Ectodermal cell (in vitro differentiated cells): ENCODE results near the gene PAQR8. TPM values are rescaled to one million over a fixed set of nuclear protein-coding genes. Genes with fewer than 3 reads are reported as not detected.

Experiments used
- H3K27ac ChIP-seq: 2 replicates; pipeline ENCODE4 v1.7.0; 2013; ENCODE audit warnings: mild to moderate bottlenecking, low read depth, low read length; ENCODE audit not compliant: insufficient read depth, poor library complexity, severe bottlenecking
- H3K27me3 ChIP-seq: 2 replicates; pipeline ENCODE4 v1.7.0; 2013; ENCODE audit warnings: mild to moderate bottlenecking, low read length; ENCODE audit not compliant: insufficient read depth, control insufficient read depth, poor library complexity, severe bottlenecking
- H3K36me3 ChIP-seq: one replicate; pipeline ENCODE4 v1.7.0; 2013; ENCODE audit warnings: low read length; ENCODE audit not compliant: control insufficient read depth, insufficient read depth
- H3K4me1 ChIP-seq: one replicate; pipeline ENCODE4 v1.7.0; 2013; ENCODE audit warnings: low read length; ENCODE audit not compliant: control insufficient read depth, insufficient read depth
- H3K4me3 ChIP-seq: 2 replicates; pipeline ENCODE4 v1.7.0; 2013; ENCODE audit warnings: low read depth, low read length, control low read depth; ENCODE audit not compliant: insufficient read depth
- H3K9me3 ChIP-seq: 2 replicates; pipeline ENCODE4 v1.7.0; 2013; ENCODE audit warnings: mild to moderate bottlenecking, low read length, moderate library complexity; ENCODE audit not compliant: control insufficient read depth
- WGBS, 2 experiments: methylation state at CpG; one replicate each; pipeline ENCODE4 v1.1.7; 2013; ENCODE audit warnings: missing lambda C conversion rate in 2 of 2; 5-methylcytosine and 5-hydroxymethylcytosine counted together
- polyA plus RNA-seq, 4 experiments: library from polyadenylated mRNA; stranded (reverse); fragments of 50-300 nt; gene quantifications; one replicate each; pipeline ENCODE4 v1.2.3, GENCODE V29; 2013

Gene PAQR8, protein sequence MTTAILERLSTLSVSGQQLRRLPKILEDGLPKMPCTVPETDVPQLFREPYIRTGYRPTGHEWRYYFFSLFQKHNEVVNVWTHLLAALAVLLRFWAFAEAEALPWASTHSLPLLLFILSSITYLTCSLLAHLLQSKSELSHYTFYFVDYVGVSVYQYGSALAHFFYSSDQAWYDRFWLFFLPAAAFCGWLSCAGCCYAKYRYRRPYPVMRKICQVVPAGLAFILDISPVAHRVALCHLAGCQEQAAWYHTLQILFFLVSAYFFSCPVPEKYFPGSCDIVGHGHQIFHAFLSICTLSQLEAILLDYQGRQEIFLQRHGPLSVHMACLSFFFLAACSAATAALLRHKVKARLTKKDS
- 18.4 TPM for polyA plus RNA-seq (2013, experiment 1 of 4)
- polyA plus RNA-seq (2013, experiment 2 of 4), result 18.6 TPM
- polyA plus RNA-seq (2013, experiment 3 of 4), result 13.9 TPM
- polyA plus RNA-seq (2013, experiment 4 of 4), result 15.2 TPM

DNA sequence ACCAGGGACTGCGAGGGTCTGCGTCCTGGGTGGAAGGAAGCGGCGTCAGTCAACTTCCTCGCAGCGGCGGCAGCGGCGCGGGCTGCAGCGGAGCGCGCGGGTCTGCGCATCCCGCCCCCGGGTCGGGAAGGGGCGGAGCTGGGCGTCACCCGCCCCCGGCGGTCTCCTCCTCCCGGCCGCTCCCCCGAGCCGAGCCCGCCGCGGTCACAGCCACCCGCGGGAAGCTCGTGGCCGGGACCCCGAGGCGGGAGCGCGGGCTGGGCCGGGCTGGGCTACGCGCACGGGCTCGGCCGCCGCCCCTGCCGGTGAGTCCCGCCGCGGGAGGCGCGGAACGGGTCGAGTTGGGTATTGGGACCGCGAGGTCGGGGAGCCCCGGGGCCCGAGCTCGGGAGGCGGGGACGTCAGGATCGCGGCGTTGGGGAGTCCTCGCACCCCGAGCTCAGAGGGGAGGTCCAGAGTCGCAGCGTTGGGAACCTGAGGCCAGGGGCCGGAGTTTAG, at the start of gene PAQR8:
PAQR8 (plus strand) TSS at position 207 of the 498 bp plus-strand sequence. CDS start 41,063 bp downstream, outside the sequence.
- Histone ChIP-seq H3K27ac (no peak within 1 kb of the TSS), H3K4me1 (peaks cover 5% of the 10 kb centered on the region), H3K27me3 (peaks cover 35% of the 10 kb centered on the region), H3K4me3 (peak within 1 kb of the TSS; percentile 85), H3K9me3 (no peaks in the 10 kb centered on the region), H3K36me3 (no peaks in the 10 kb centered on the region)
- 0 to 1% methylated on average over 69 of the region's 69 CpGs for WGBS, 2 experiments

DNA sequence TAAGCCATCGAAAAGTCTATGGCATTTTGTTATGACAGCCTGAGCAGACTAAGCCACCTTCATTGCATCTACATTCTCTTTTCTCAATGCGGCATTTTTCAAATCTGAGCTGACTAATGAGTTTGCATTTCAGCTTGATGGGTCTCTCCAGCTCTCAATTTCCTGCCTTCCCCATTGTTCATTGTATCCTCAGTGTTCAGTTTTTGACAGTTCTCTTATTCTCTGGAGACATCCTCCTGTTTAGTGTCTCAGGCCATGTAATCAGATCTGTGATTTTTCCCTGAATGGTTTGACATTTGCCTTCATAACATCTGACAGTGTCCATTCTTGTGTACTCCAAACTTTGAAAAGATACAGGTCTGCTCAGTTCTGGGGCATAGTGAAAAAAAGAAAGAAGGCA, 49.5 kb upstream of the PAQR8 start:
- H3K27ac ChIP-seq, result no peak overlapping the region
- H3K27me3 ChIP-seq, result no peaks in the 10 kb centered on the region
- 94 to 97% methylated on average over 2 of the region's 2 CpGs for WGBS, 2 experiments
- no peaks in the 10 kb centered on the region for H3K9me3 ChIP-seq
- no peaks in the 10 kb centered on the region for H3K36me3 ChIP-seq
- no peak overlapping the region for H3K4me3 ChIP-seq
- H3K4me1 ChIP-seq, result no peaks in the 10 kb centered on the region

DNA sequence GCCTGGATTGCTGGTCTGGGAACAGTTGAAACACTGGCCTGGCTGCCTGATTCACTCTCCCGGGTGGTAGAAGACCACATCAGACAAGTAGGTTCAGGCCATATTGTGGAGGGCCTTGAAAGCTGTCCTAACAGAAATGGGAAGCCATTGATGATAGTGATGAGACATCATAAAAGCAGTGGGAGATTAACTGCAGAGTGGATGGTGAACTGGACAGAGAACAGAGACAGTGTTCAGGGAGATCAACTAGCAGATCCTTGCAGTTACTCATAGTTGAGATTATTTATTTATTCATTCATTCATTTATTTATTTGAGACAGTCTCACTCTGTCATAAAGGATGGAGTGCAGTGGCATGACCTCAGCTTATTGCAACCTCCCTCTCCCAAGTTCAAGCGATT, 47.2 kb upstream of the PAQR8 start:
- H3K9me3 ChIP-seq, result no peaks in the 10 kb centered on the region
- no peaks in the 10 kb centered on the region for H3K36me3 ChIP-seq
- 91 to 93% methylated on average over 2 of the region's 2 CpGs for WGBS, 2 experiments
- H3K27me3 ChIP-seq, result no peaks in the 10 kb centered on the region
- no peaks in the 10 kb centered on the region for H3K4me1 ChIP-seq
- H3K4me3 ChIP-seq, result no peak overlapping the region
- H3K27ac ChIP-seq, result no peak overlapping the region

DNA sequence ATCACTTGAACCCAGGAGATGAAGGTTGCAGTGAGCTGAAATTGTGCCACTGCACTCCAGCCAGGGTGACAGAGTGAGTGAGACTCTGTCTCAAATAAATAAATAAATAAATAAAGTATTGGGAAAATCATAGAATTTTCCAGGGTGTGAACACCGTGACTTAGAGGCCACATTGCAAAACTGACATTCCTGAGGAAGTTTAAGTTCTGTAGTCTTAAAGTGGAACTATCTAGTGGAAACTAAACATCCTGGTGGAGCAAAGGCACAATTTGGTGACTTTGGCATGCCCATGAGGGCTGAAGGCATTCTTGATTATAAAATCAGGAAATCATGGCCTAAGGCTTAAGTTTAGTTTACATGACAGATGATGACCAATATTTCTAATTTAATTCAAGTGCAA, 44.7 kb upstream of the PAQR8 start:
- no peaks in the 10 kb centered on the region for H3K9me3 ChIP-seq
- H3K36me3 ChIP-seq, result no peaks in the 10 kb centered on the region
- no peaks in the 10 kb centered on the region for H3K4me1 ChIP-seq
- H3K4me3 ChIP-seq, result no peak overlapping the region
- no peak overlapping the region for H3K27ac ChIP-seq
- 94 to 95% methylated on average over 1 of the region's 1 CpG for WGBS, 2 experiments
- no peaks in the 10 kb centered on the region for H3K27me3 ChIP-seq

DNA sequence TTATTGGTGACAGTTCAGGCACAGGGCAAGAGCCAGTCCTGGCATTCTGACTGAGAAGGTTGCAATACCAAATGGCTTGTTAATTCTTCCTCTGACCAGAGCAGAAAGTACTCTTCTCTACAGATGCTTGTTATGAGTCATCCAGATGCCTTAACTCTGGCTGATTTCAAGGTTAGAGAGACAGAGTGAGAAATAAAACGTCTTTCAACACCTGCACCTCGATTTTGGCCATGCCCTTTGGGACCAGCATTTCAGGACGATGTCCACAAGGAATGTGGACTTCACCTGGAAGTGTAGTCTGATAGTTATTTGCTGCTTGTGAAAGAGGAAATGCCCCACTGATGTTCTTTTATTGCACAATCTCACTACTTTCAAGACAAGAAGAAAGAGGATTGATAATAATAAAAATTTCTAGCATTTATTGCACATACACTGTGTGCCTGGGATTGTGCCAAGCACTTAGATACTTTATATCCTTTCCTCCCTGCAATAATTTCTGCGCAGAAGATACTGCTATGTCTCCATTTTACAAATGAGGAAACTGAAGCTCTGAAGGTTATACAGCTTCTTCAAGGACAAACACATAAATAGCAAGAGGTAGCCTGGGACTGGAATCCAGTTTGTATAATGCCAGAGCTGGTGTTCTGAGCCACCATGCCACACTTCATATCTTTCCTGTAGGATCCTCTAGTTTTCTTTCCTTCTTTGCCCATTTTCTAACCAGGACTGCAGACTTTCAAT, 43.9 kb upstream of the PAQR8 start:
- no peaks in the 10 kb centered on the region for H3K36me3 ChIP-seq
- H3K9me3 ChIP-seq, result no peaks in the 10 kb centered on the region
- H3K4me3 ChIP-seq, result no peak overlapping the region
- H3K4me1 ChIP-seq, result no peaks in the 10 kb centered on the region
- no peak overlapping the region for H3K27ac ChIP-seq
- 83 to 86% methylated on average over 4 of the region's 4 CpGs for WGBS, 2 experiments
- no peaks in the 10 kb centered on the region for H3K27me3 ChIP-seq

DNA sequence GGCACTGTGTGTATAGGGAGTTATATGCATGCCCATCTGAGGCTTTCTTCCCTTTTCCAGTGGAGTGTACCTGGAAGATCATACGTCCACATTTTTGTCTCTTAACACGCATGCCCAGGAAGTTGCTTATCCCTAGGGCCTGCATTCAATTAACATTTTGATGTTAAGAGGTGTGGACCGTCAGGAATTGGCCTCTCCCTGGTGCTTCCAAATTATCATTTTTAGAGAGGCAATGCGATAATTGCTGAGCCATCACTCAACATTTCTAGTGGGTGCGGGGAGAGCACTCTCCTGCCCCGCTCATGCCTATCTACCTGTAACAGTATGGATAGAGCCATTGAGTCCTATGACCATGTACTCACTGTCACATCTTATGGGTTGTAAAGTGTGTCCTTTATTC, 37.8 kb upstream of the PAQR8 start:
- Histone ChIP-seq H3K4me1 (peaks cover 15% of the 10 kb centered on the region), H3K27me3 (no peaks in the 10 kb centered on the region), H3K27ac (no peak overlapping the region), H3K36me3 (no peaks in the 10 kb centered on the region), H3K9me3 (no peaks in the 10 kb centered on the region), H3K4me3 (no peak overlapping the region)
- WGBS, 2 experiments, result 95 to 96% methylated on average over 6 of the region's 6 CpGs

DNA sequence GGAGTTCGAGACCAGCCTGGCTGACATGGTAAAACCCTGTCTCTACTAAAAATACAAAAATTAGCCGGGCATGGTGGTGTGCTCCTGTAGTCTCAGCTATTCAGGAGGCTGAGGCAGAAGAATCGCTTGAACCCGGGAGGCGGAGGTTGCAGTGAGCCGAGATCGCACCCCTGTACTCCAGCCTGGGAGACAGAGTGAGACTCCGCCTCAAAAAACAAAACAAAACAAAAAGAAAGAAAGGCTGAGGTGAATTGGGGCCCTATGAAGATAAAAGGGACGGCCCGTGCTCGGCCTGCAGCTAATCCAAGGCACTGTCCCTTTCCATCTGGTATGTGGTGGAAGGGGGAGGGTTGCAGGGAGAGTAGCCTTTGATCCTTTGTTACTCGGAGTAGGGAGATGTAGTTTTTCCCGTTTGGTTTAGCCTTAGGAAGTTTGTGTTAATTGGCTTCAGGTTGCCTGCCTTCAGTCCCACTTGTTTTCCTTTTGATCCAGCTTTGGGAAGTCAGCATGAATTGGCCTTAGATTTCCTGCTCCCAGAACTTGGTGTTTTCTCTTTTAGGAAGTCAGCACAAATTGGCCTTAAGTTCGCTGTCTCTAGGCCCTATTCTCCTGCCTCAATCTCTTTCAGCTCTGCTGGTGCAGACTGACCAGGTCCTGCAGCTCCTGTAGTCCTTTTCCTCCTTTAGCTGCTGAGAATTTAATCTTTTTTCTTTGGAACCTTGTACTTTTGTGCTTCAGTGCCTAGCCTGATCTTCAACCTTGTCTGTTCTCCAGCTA, 36.1 kb upstream of the PAQR8 start:
- Histone ChIP-seq H3K4me1 (peaks cover 15% of the 10 kb centered on the region), H3K4me3 (no peak overlapping the region), H3K36me3 (no peaks in the 10 kb centered on the region), H3K27me3 (no peaks in the 10 kb centered on the region), H3K9me3 (no peaks in the 10 kb centered on the region), H3K27ac (peak overlapping the region; percentile 82)
- 26% methylated on average over 14 of the region's 14 CpGs for WGBS, 2 experiments

DNA sequence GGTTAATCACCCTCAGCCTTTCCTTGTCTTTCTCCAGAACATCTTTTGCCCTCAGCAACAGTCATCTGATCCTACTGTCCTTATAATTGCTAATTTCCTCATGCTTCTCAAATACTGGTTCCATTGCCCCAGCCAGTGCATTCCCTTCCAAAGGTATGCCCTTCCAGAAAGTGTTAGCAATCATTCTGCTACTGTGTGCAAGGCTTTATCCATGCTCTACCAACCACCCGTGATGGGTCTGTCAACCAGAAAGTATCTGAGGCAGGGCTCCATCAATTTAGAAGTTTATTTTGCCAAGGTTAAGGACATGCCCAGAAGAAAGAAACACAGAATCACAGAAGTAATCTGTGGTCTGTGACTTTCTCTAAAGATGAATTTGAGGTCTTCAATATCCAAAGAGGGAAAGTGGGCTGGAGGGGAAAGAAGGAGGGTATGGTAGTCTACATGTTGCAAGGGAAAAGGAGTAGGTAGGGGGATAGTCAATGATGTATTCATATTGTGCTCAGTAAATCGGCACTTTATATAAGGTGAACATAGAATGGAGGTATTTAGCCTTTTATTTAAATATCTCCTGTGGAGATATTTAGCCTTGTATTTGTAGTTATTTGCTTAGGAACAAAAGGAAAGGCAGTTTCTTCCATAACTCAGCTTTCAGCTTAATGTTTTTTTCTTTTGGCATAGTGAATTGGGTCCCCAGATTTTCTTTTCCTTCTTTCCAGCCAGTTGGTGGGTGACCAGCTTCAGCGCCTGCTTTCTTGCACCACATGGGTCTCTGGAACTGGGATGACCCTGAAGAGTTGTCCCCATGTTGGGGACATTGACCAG, 35.2 kb upstream of the PAQR8 start:
- peak overlapping the region; percentile 82 for H3K27ac ChIP-seq
- no peak overlapping the region for H3K4me3 ChIP-seq
- no peaks in the 10 kb centered on the region for H3K9me3 ChIP-seq
- no peaks in the 10 kb centered on the region for H3K27me3 ChIP-seq
- WGBS, 2 experiments, result 87 to 91% methylated on average over 3 of the region's 3 CpGs
- H3K4me1 ChIP-seq, result peaks cover 15% of the 10 kb centered on the region
- H3K36me3 ChIP-seq, result no peaks in the 10 kb centered on the region

DNA sequence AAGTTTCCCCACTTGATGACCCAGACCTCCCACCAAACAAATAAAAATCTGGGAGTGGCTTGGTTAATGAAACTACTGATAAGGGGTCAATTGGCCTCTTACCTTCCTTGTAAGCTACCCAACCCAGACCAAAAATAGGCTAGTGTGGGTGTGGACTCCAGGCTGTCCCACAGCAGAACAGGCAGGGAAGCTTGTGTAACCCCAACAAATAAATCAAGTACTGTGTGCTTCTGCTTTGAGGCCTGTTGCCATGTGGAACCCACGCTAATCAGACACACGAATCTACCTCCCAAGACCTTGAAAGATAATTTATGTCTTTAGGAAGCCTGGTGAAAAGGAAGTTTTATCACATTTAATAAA, 33.7 kb upstream of the PAQR8 start:
- H3K27ac ChIP-seq, result no peak overlapping the region
- no peaks in the 10 kb centered on the region for H3K27me3 ChIP-seq
- peaks cover 15% of the 10 kb centered on the region for H3K4me1 ChIP-seq
- H3K9me3 ChIP-seq, result no peaks in the 10 kb centered on the region
- H3K36me3 ChIP-seq, result no peaks in the 10 kb centered on the region
- H3K4me3 ChIP-seq, result no peak overlapping the region
- 77 to 95% methylated on average over 2 of the region's 2 CpGs for whole genome bisulfite sequencing, 2 experiments
